Ovary (tissue), 9 donors: Measurements from ENCODE around the gene STIM2. TPM values are rescaled to one million over a fixed set of nuclear protein-coding genes. Genes with fewer than 3 reads are reported as not detected.

Experiments used
- DNase-seq, 5 donors: peaks; one replicate each; pipeline ENCODE4 v3.0.0-alpha.2; 2019 to 2020
- H3K27ac ChIP-seq, 2 donors: fragments of 200-600 bp; one replicate each; pipeline versions ENCODE4 v1.5.1 to v1.8.0; 2019 to 2022
- H3K27me3 ChIP-seq: fragments of 200-600 bp; one replicate; pipeline ENCODE4 v1.8.0; 2022
- H3K36me3 ChIP-seq: fragments of 200-600 bp; sonication (generic); one replicate; pipeline ENCODE4 v1.5.1; 2019
- H3K4me1 ChIP-seq: one replicate; pipeline ENCODE4 v1.8.1; 2013; ENCODE audit warnings: mild to moderate bottlenecking, moderate library complexity; ENCODE audit not compliant: insufficient read depth
- H3K4me3 ChIP-seq: fragments of 200-600 bp; sonication (generic); one replicate; pipeline ENCODE4 v1.5.1; 2017
- H3K9me3 ChIP-seq, 2 donors: fragments of 200-600 bp in 1 of 2; sonication (generic) in 1 of 2; one replicate each; pipeline versions ENCODE4 v1.5.1 to v1.8.1; 2013 to 2019; ENCODE audit warnings: mild to moderate bottlenecking in 1 of 2, moderate library complexity in 1 of 2
- EP300 ChIP-seq: sonication (generic); formaldehyde crosslinking; IDR thresholded peaks from one replicate; pipeline ENCODE4 v1.6.1; 2017; ENCODE audit warnings: antibody characterized with exemption
- POLR2A ChIP-seq: fragments of 450-650 bp; IDR thresholded peaks from one replicate; pipeline ENCODE4 v1.6.1; 2017; ENCODE audit warnings: antibody characterized with exemption, mild to moderate bottlenecking, moderate library complexity
- WGBS, 3 donors: extraction: QIAGEN DNeasy Blood & Tissue Kit in 1 of 3; methylation state at CpG; one replicate each; pipeline versions ENCODE4 v1.1.5 to v1.1.7; 2013 to 2017; 5-methylcytosine and 5-hydroxymethylcytosine counted together
- intact Hi-C, 4 donors: fragments of 100-400 bp; cut with DNase I; formaldehyde crosslinking; loops; one replicate each; pipeline versions ENCODE4 v1.11.0 to v1.15.1; 2022 to 2023
- polyA plus RNA-seq, 2 donors: library from polyadenylated mRNA; stranded (reverse); fragments of 200-250 nt in 1 of 2; fragments of 350-450 nt in 1 of 2; fragmentation: Illumina TruSeq in 1 of 2; extraction: RNeasy Lipid Tissue Mini Kit (QIAGEN cat#74804) in 1 of 2; gene quantifications; one replicate each; pipeline ENCODE4 v1.2.3, GENCODE V29; 2013 to 2014
- total RNA-seq, 7 donors: library from RNA; depleted of rRNA in 2 of 7; stranded (reverse); fragments of >200 nt in 2 of 7; fragmentation: NEBNext Ultra II Directional in 3 of 7; extraction: Animal tissue kit (Norgen Biotek cat#: 25700) in 3 of 7; gene quantifications; one replicate each; pipeline versions ENCODE4 v1.1.0 to v1.2.4, GENCODE V29; 2016 to 2023
- TF ChIP-seq, protein P1 (sequence below), 3 donors: fragments of 450-650 bp in 2 of 3; fragments of 200-600 bp in 1 of 3; IDR thresholded peaks; one replicate each; pipeline versions ENCODE4 v1.5.1 to v1.8.0; 2016 to 2022; ENCODE audit warnings: antibody characterized with exemption in 3 of 3, mild to moderate bottlenecking in 1 of 3
- donor health status: DM: no; HTN: no; CAD: no; lungs with moderate emphysema.
- donor health status: DM: no; HTN: no; CAD: no.
- donor health status: Bipolar disorder and iron deficiency.
- donor health status: DM: yes; HTN: yes; CAD: no.
- donor health status: DM: no; HTN: no; CAD: no.
- donor health status: DM: yes; HTN: yes; CAD: no.

The STIM2 gene
- total and polyA plus RNA-seq, 9 donors = 24.0 to 47.9 (median 38.8) TPM

DNA sequence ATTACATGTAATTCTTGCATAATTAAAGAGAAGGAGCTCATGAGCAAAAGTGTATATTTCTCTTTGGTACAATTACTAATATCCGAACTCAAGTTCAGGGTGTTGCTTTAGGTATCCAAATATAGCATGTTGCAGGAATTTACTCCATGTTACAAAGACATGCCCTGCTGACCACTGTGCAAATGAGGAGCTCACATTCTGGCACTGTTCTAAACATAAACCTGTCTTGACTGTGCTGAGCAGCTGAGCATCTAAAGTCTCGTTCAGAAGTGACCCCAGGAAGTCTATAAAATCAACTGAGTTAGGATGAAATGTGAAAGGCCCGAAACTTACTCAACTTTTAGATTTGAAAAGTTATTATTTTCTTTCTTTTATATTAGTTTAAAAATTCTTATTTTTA, 124.3 kb downstream of the STIM2 start:
- intact Hi-C loops = no loop called here
- no peak for DNase-seq
- H3K36me3 ChIP-seq = no peaks in the 10 kb centered on the region
- H3K4me1 ChIP-seq = no peaks in the 10 kb centered on the region
- no peaks in the 10 kb centered on the region for H3K27me3 ChIP-seq
- 52 to 66% (median 60%) methylated on average over 3 of the region's 3 CpGs for WGBS, 3 donors
- H3K27ac ChIP-seq = no peak overlapping the region
- H3K9me3 ChIP-seq = no peaks in the 10 kb centered on the region
- TF ChIP-seq POLR2A = no peak
- TF ChIP-seq, protein P1, sequence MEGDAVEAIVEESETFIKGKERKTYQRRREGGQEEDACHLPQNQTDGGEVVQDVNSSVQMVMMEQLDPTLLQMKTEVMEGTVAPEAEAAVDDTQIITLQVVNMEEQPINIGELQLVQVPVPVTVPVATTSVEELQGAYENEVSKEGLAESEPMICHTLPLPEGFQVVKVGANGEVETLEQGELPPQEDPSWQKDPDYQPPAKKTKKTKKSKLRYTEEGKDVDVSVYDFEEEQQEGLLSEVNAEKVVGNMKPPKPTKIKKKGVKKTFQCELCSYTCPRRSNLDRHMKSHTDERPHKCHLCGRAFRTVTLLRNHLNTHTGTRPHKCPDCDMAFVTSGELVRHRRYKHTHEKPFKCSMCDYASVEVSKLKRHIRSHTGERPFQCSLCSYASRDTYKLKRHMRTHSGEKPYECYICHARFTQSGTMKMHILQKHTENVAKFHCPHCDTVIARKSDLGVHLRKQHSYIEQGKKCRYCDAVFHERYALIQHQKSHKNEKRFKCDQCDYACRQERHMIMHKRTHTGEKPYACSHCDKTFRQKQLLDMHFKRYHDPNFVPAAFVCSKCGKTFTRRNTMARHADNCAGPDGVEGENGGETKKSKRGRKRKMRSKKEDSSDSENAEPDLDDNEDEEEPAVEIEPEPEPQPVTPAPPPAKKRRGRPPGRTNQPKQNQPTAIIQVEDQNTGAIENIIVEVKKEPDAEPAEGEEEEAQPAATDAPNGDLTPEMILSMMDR (IDR thresholded peaks at IDR 0.05) = no peak
- TF ChIP-seq EP300 = no peak
- no peak overlapping the region for H3K4me3 ChIP-seq

DNA sequence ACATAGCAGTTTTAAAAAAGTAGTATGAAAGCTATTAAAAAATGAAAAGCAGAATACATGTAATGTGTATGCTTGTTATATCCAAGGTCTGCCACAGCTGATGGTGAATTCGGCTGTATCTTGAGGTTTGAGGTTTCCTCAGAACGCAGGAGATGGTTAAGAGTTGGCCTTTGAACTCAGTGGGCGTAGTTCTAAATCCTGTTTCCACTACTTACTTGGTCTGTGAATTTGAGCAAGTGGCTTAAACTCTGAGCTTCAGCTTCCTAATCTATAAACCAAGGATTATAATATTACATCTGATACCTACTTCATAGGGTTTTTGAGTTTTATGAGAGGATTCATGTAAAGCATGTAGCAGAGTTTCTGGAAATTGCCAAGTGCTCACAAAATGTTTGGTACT, 125.2 kb downstream of the STIM2 start:
- no peaks in the 10 kb centered on the region for H3K9me3 ChIP-seq
- no peaks in the 10 kb centered on the region for H3K27me3 ChIP-seq
- TF ChIP-seq EP300 = no peak
- TF ChIP-seq, protein P1 (IDR thresholded peaks at IDR 0.05) = no peak
- H3K4me3 ChIP-seq = no peak overlapping the region
- intact Hi-C loops = no loop called here
- WGBS, 3 donors = 42 to 48% (median 45%) methylated on average over 3 of the region's 3 CpGs
- no peaks in the 10 kb centered on the region for H3K4me1 ChIP-seq
- DNase-seq = no peak
- H3K36me3 ChIP-seq = no peaks in the 10 kb centered on the region
- H3K27ac ChIP-seq = no peak overlapping the region

DNA sequence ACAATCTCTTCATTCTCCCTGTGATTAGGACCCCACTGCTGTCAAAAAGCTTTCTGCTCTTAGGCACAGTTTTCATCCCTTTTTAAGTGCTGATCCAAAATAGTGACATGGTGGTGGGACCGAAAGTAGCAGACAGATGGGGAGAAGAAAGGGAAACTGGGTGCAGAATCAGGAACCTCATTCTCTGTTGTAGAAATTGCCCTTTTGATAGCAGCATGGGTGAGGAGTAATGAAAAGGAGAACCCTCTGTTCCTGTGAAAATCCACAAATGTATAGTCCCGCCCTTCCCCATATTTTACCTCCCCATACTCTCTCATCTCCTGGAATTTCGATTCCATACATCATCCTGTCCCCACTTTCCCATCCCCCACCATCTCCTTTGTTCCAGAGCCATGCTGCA, 126.5 kb downstream of the STIM2 start:
- Histone ChIP-seq H3K27ac (no peak overlapping the region), H3K9me3 (no peaks in the 10 kb centered on the region), H3K4me1 (no peaks in the 10 kb centered on the region), H3K36me3 (no peaks in the 10 kb centered on the region), H3K4me3 (no peak overlapping the region), H3K27me3 (no peaks in the 10 kb centered on the region)
- intact Hi-C loops = no loop called here
- TF ChIP-seq EP300 (no peak), POLR2A (no peak)
- TF ChIP-seq, protein P1 (IDR thresholded peaks at IDR 0.05) = no peak
- DNase-seq = no peak
- WGBS, 3 donors = 97 to 100% (median 97%) methylated on average over 3 of the region's 3 CpGs

DNA sequence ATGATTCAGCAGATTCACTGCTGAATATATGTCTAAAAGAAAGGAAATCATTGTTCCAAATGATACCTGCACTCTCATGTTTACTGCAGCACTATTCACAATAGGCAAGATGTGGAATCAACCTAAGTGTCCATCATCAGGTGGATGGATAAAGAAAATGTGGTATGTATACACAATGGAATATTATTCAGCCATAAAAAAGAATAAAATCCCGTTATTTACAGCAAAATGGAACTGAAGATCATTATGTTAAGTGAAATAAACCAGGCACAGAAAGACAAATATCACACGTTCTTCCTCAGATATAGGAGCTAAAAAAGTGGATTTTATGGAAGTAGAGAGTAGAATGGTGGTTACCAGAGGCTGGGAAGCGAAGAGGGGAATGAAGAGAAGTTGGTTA, 130.4 kb downstream of the STIM2 start:
- peak overlapping the region in 1 of 2 donors; percentile 19 for H3K27ac ChIP-seq
- DNase-seq = no peak
- no peaks in the 10 kb centered on the region for H3K36me3 ChIP-seq
- no peaks in the 10 kb centered on the region for H3K27me3 ChIP-seq
- TF ChIP-seq, protein P1 (IDR thresholded peaks at IDR 0.05) = no peak
- no peak for TF ChIP-seq EP300
- no peak for TF ChIP-seq POLR2A
- WGBS, 3 donors = 90 to 94% (median 92%) methylated on average over 3 of the region's 3 CpGs
- H3K4me3 ChIP-seq = no peak overlapping the region
- intact Hi-C loops = loop anchor here in 2 of 4 donors (5.0 to 10.0 kb wide), 2 partner anchors 126 to 129 kb away; partner anchors contain the start of gene STIM2 (in 2 of the 2)
- no peaks in the 10 kb centered on the region for H3K9me3 ChIP-seq
- H3K4me1 ChIP-seq = peaks cover 3% of the 10 kb centered on the region
